ENCODE results near the gene CD99. TPM values are rescaled to one million over a fixed set of nuclear protein-coding genes. Genes with fewer than 3 reads are reported as not detected.

CD99 gene
- total and polyA plus RNA-seq, 9 of the 15 experiments (the other 6 are each of a cell fraction or from before 2014, with no cell fraction given) = 5.0 to 55.3 (median 34.5) TPM

DNA sequence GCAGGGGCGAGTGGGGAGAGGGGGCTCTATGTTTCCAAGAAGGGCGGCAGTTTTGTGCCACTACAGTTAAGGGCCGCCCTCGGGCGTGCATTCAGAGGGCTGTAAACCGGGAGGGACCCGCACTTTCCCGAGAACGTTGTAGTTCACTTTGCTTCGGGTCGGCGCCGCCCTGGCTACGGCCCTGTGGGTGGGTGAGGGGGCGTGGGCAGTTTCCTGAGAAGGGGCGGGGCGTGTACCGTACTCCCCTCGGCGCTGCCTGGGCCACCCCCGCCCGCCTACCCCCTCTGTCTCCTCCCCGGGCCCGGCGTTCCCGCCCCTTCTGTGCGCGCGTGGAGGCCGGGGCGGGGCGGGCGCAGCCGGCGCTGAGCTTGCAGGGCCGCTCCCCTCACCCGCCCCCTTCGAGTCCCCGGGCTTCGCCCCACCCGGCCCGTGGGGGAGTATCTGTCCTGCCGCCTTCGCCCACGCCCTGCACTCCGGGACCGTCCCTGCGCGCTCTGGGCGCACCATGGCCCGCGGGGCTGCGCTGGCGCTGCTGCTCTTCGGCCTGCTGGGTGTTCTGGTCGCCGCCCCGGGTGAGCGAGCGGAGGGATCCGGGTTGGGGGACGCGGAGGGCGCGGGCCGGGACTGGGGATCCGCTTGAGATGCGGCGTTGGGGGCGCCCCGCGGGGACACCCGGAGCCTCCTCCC, at the start of gene CD99 (continued):
- TF ChIP-seq, protein P1, sequence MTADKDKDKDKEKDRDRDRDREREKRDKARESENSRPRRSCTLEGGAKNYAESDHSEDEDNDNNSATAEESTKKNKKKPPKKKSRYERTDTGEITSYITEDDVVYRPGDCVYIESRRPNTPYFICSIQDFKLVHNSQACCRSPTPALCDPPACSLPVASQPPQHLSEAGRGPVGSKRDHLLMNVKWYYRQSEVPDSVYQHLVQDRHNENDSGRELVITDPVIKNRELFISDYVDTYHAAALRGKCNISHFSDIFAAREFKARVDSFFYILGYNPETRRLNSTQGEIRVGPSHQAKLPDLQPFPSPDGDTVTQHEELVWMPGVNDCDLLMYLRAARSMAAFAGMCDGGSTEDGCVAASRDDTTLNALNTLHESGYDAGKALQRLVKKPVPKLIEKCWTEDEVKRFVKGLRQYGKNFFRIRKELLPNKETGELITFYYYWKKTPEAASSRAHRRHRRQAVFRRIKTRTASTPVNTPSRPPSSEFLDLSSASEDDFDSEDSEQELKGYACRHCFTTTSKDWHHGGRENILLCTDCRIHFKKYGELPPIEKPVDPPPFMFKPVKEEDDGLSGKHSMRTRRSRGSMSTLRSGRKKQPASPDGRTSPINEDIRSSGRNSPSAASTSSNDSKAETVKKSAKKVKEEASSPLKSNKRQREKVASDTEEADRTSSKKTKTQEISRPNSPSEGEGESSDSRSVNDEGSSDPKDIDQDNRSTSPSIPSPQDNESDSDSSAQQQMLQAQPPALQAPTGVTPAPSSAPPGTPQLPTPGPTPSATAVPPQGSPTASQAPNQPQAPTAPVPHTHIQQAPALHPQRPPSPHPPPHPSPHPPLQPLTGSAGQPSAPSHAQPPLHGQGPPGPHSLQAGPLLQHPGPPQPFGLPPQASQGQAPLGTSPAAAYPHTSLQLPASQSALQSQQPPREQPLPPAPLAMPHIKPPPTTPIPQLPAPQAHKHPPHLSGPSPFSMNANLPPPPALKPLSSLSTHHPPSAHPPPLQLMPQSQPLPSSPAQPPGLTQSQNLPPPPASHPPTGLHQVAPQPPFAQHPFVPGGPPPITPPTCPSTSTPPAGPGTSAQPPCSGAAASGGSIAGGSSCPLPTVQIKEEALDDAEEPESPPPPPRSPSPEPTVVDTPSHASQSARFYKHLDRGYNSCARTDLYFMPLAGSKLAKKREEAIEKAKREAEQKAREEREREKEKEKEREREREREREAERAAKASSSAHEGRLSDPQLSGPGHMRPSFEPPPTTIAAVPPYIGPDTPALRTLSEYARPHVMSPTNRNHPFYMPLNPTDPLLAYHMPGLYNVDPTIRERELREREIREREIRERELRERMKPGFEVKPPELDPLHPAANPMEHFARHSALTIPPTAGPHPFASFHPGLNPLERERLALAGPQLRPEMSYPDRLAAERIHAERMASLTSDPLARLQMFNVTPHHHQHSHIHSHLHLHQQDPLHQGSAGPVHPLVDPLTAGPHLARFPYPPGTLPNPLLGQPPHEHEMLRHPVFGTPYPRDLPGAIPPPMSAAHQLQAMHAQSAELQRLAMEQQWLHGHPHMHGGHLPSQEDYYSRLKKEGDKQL (CRISPR knock-in tag; IDR thresholded peaks at IDR 0.05; ENCODE audit: borderline replicate concordance) = no peak
- TF ChIP-seq ZBTB7A (IDR thresholded peaks at IDR 0.05; ENCODE audit: borderline replicate concordance, control insufficient read depth, low read depth, low read length) = 0 out of 2 replicates have a peak, but pooled peaks have one; percentile 20
- no peak for TF ChIP-seq PPARD (CRISPR knock-in tag; IDR thresholded peaks at IDR 0.05)
- TF ChIP-seq, protein P2, sequence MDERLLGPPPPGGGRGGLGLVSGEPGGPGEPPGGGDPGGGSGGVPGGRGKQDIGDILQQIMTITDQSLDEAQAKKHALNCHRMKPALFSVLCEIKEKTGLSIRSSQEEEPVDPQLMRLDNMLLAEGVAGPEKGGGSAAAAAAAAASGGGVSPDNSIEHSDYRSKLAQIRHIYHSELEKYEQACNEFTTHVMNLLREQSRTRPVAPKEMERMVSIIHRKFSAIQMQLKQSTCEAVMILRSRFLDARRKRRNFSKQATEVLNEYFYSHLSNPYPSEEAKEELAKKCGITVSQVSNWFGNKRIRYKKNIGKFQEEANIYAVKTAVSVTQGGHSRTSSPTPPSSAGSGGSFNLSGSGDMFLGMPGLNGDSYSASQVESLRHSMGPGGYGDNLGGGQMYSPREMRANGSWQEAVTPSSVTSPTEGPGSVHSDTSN (CRISPR knock-in tag; IDR thresholded peaks at IDR 0.05; ENCODE audit: low read depth) = no peak
- TF ChIP-seq, protein P2 (tag; conservative IDR thresholded peaks at IDR 0.05; ENCODE audit: low read depth) = no peak
- TF ChIP-seq MAZ (CRISPR knock-in tag; conservative IDR thresholded peaks at IDR 0.05 in 1 of 2, IDR thresholded peaks at IDR 0.05 in 1 of 2) = peak; percentile 57 to 75; a peak in 3 of 4 replicates
- 0 out of 2 replicates have a peak, but pooled peaks have one; percentile 38 for TF ChIP-seq HNRNPL (IDR thresholded peaks at IDR 0.05; ENCODE audit: low read depth, low read length)
- TF ChIP-seq POLR3G (IDR thresholded peaks at IDR 0.05; ENCODE audit: extremely low read depth, insufficient read length, insufficient replicate concordance) = no peak
- TF ChIP-seq NCOA6 (IDR thresholded peaks at IDR 0.05) = no peak
- no peak for TF ChIP-seq CCNT2 (IDR thresholded peaks at IDR 0.05; ENCODE audit: borderline replicate concordance, extremely low read depth, insufficient read length, low read depth, low read length)
- TF ChIP-seq ZNF77 (CRISPR knock-in tag; IDR thresholded peaks at IDR 0.05) = no peak
- no peak for TF ChIP-seq SRF (CRISPR knock-in tag; IDR thresholded peaks at IDR 0.05)
- 0 out of 4 replicates have a peak, but pooled peaks of 1 of the 2 experiments have one; percentile 39 for TF ChIP-seq KDM4B (IDR thresholded peaks at IDR 0.05; ENCODE audit: borderline replicate concordance in 2 of 2, low read depth in 1 of 2)
- TF ChIP-seq, protein P3, sequence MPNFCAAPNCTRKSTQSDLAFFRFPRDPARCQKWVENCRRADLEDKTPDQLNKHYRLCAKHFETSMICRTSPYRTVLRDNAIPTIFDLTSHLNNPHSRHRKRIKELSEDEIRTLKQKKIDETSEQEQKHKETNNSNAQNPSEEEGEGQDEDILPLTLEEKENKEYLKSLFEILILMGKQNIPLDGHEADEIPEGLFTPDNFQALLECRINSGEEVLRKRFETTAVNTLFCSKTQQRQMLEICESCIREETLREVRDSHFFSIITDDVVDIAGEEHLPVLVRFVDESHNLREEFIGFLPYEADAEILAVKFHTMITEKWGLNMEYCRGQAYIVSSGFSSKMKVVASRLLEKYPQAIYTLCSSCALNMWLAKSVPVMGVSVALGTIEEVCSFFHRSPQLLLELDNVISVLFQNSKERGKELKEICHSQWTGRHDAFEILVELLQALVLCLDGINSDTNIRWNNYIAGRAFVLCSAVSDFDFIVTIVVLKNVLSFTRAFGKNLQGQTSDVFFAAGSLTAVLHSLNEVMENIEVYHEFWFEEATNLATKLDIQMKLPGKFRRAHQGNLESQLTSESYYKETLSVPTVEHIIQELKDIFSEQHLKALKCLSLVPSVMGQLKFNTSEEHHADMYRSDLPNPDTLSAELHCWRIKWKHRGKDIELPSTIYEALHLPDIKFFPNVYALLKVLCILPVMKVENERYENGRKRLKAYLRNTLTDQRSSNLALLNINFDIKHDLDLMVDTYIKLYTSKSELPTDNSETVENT (CRISPR knock-in tag; IDR thresholded peaks at IDR 0.05) = no peak
- TF ChIP-seq L3MBTL2 (IDR thresholded peaks at IDR 0.05) = no peak
- no peak for TF ChIP-seq PRPF4 (IDR thresholded peaks at IDR 0.05; ENCODE audit: insufficient read depth, low read depth, low read length, poor library complexity, severe bottlenecking)
